Spleen (tissue), 11 donors: Measurements from ENCODE around the gene PPP2R3C. TPM values are rescaled to one million over a fixed set of nuclear protein-coding genes. Genes with fewer than 3 reads are reported as not detected.

Experiments
- DNase-seq: peaks from one replicate; pipeline ENCODE4 v3.0.0-alpha.2; 2020
- H3K27ac ChIP-seq, 8 donors: fragments of 200-600 bp; sonication (generic) in 7 of 8; 1 replicate in 4 of 8; 2 replicates in 4 of 8; pipeline versions ENCODE4 v1.5.0 to v1.8.0; 2016 to 2021; ENCODE audit warnings: inconsistent platforms in 4 of 8, mild to moderate bottlenecking in 4 of 8, moderate library complexity in 1 of 8
- H3K27me3 ChIP-seq, 7 donors: fragments of 200-600 bp; sonication (generic) in 6 of 7; replicated peaks in 1 of 7; 1 replicate in 4 of 7; 2 replicates in 3 of 7; pipeline versions ENCODE4 v1.5.0 to v1.8.0; 2016 to 2021; ENCODE audit warnings: inconsistent platforms in 3 of 7, mild to moderate bottlenecking in 1 of 7
- H3K36me3 ChIP-seq, 6 donors: fragments of 200-600 bp; sonication (generic) in 5 of 6; 1 replicate in 4 of 6; 2 replicates in 2 of 6; pipeline versions ENCODE4 v1.5.0 to v1.8.0; 2016 to 2021; ENCODE audit warnings: inconsistent platforms in 2 of 6
- H3K4me1 ChIP-seq, 6 donors: fragments of 200-600 bp; sonication (generic) in 5 of 6; 1 replicate in 3 of 6; 2 replicates in 3 of 6; pipeline versions ENCODE4 v1.5.0 to v1.8.0; 2016 to 2021; ENCODE audit warnings: inconsistent platforms in 3 of 6
- H3K4me3 ChIP-seq, 8 donors: fragments of 200-600 bp; sonication (generic) in 7 of 8; 1 replicate in 4 of 8; 2 replicates in 4 of 8; pipeline versions ENCODE4 v1.5.0 to v1.8.0; 2016 to 2021; ENCODE audit warnings: inconsistent platforms in 4 of 8, mild to moderate bottlenecking in 4 of 8, moderate library complexity in 2 of 8
- H3K9me3 ChIP-seq, 8 donors: fragments of 200-600 bp; sonication (generic) in 7 of 8; 1 replicate in 4 of 8; 2 replicates in 4 of 8; pipeline versions ENCODE4 v1.5.0 to v1.8.0; 2016 to 2021; ENCODE audit warnings: inconsistent platforms in 4 of 8
- CTCF ChIP-seq, 11 experiments: fragments of 200-600 bp in 7 of 11; fragments of 450-650 bp in 4 of 11; sonication (generic) in 4 of 11; IDR thresholded peaks in 8 of 11; conservative IDR thresholded peaks in 3 of 11; 1 replicate in 7 of 11; 2 replicates in 4 of 11; pipeline versions ENCODE4 v1.4.0 to v1.8.0; 2016 to 2021; ENCODE audit warnings: antibody characterized with exemption in 11 of 11, inconsistent platforms in 4 of 11, mild to moderate bottlenecking in 1 of 11
- POLR2A ChIP-seq, 3 donors: fragments of 450-650 bp; IDR thresholded peaks; one replicate each; pipeline ENCODE4 v1.5.1; 2017; ENCODE audit warnings: antibody characterized with exemption in 3 of 3, mild to moderate bottlenecking in 1 of 3
- POLR2AphosphoS5 ChIP-seq, 3 donors: sonication (generic); formaldehyde crosslinking; IDR thresholded peaks; one replicate each; pipeline ENCODE4 v1.5.1; 2017; ENCODE audit warnings: antibody characterized with exemption in 3 of 3
- WGBS, 5 donors: extraction: QIAGEN DNeasy Blood & Tissue Kit in 3 of 5; methylation state at CpG; one replicate each; pipeline versions ENCODE4 v1.1.5 to v1.1.7; 2013 to 2018; 5-methylcytosine and 5-hydroxymethylcytosine counted together
- intact Hi-C: fragments of 100-400 bp; cut with DNase I; formaldehyde crosslinking; loops from one replicate; pipeline ENCODE4 v1.15.0; 2023; ENCODE audit warnings: low total_unique reads
- polyA plus RNA-seq, 3 donors: library from polyadenylated mRNA; stranded (reverse); fragments of 200-250 nt; gene quantifications; one replicate each; pipeline ENCODE4 v1.2.1, GENCODE V29; 2013
- total RNA-seq, 7 donors: library from RNA; depleted of rRNA in 3 of 7; stranded (reverse); fragments of >200 nt in 3 of 7; fragmentation: NEBNext Ultra II Directional in 4 of 7; extraction: Animal tissue kit (Norgen Biotek cat#: 25700) in 4 of 7; gene quantifications; one replicate each; pipeline versions ENCODE4 v1.1.0 to v1.2.1, GENCODE V29; 2016 to 2021
- donor health status: healthy with polysubstance abuse.
- donor health status: DM: no; HTN: no; CAD: no; lungs with moderate emphysema.
- donor health status: DM: no; HTN: no; CAD: no.
- donor health status: Bipolar disorder and iron deficiency.
- donor health status: healthy.
- donor health status: DM: no; HTN: no; CAD: no.
- donor health status: DM: yes; HTN: yes; CAD: no.

The PPP2R3C gene
- total and polyA plus RNA-seq, 10 donors = 30.4 to 46.2 (median 36.9) TPM

- H3K4me1 ChIP-seq = no peaks in the 10 kb centered on the region
- DNase-seq = no peak
- no peak overlapping the region for H3K4me3 ChIP-seq
- no peaks in the 10 kb centered on the region for H3K27me3 ChIP-seq
- no peaks in the 10 kb centered on the region for H3K9me3 ChIP-seq
- H3K27ac ChIP-seq = no peak overlapping the region
- TF ChIP-seq POLR2A (IDR thresholded peaks at IDR 0.05) = no peak
- no peak for TF ChIP-seq POLR2AphosphoS5 (IDR thresholded peaks at IDR 0.05)
- no peak for TF ChIP-seq CTCF (IDR thresholded peaks at IDR 0.05 in 8 of 11, conservative IDR thresholded peaks at IDR 0.05 in 3 of 11)
- intact Hi-C loops = no loop called here
- H3K36me3 ChIP-seq = peaks cover 3 to 100% (median 97%) of the 10 kb centered on the region in 6 donors
- 91 to 100% (median 97%) methylated on average over 2 of the region's 2 CpGs for WGBS, 5 donors
These were observed 33.3 kb downstream of the PPP2R3C start for GRCh38 chr14:35088514-35088913.

GRCh38 chr14:35085441-35085840 is 36.3 kb downstream of the PPP2R3C start:
- no peak overlapping the region for H3K27ac ChIP-seq
- H3K27me3 ChIP-seq = no peaks in the 10 kb centered on the region
- 90 to 95% (median 92%) methylated on average over 2 of the region's 2 CpGs for WGBS, 5 donors
- no peak overlapping the region for H3K4me3 ChIP-seq
- no peak for DNase-seq
- no peaks in the 10 kb centered on the region for H3K4me1 ChIP-seq
- no peaks in the 10 kb centered on the region for H3K9me3 ChIP-seq
- H3K36me3 ChIP-seq = peaks cover 7 to 100% (median 84%) of the 10 kb centered on the region in 6 donors
- intact Hi-C loops = no loop called here
- TF ChIP-seq POLR2AphosphoS5 (IDR thresholded peaks at IDR 0.05) = no peak
- TF ChIP-seq POLR2A (IDR thresholded peaks at IDR 0.05) = no peak
- no peak for TF ChIP-seq CTCF (IDR thresholded peaks at IDR 0.05 in 8 of 11, conservative IDR thresholded peaks at IDR 0.05 in 3 of 11)

- TF ChIP-seq CTCF (IDR thresholded peaks at IDR 0.05 in 8 of 11, conservative IDR thresholded peaks at IDR 0.05 in 3 of 11) (no peak), POLR2AphosphoS5 (IDR thresholded peaks at IDR 0.05) (no peak), POLR2A (IDR thresholded peaks at IDR 0.05) (no peak)
- peaks cover 7 to 100% (median 74%) of the 10 kb centered on the region in 6 donors for H3K36me3 ChIP-seq
- WGBS, 5 donors = 92 to 99% (median 94%) methylated on average over 8 of the region's 8 CpGs
These were observed 38.1 kb downstream of the PPP2R3C start for GRCh38 chr14:35083530-35084150.

GRCh38 chr14:35079742-35080141 is 42.0 kb downstream of the PPP2R3C start:
- H3K9me3 ChIP-seq = no peaks in the 10 kb centered on the region
- no peak overlapping the region for H3K4me3 ChIP-seq
- TF ChIP-seq CTCF (IDR thresholded peaks at IDR 0.05 in 8 of 11, conservative IDR thresholded peaks at IDR 0.05 in 3 of 11) = no peak
- no peak for TF ChIP-seq POLR2A (IDR thresholded peaks at IDR 0.05)
- TF ChIP-seq POLR2AphosphoS5 (IDR thresholded peaks at IDR 0.05) = no peak
- peaks cover 7 to 86% (median 45%) of the 10 kb centered on the region in 6 donors for H3K36me3 ChIP-seq
- H3K4me1 ChIP-seq = no peaks in the 10 kb centered on the region
- WGBS, 5 donors = 80 to 100% (median 92%) methylated on average over 1 of the region's 1 CpG
- H3K27ac ChIP-seq = no peak overlapping the region
- DNase-seq = no peak
- intact Hi-C loops = no loop called here
- H3K27me3 ChIP-seq = no peaks in the 10 kb centered on the region

More at GRCh38 chr14:35083530-35084150, 38.1 kb downstream of the PPP2R3C start:
- no peaks in the 10 kb centered on the region for H3K4me1 ChIP-seq
- H3K9me3 ChIP-seq = no peaks in the 10 kb centered on the region
- intact Hi-C loops = no loop called here
- no peak for DNase-seq
- H3K27me3 ChIP-seq = no peaks in the 10 kb centered on the region
- H3K27ac ChIP-seq = no peak overlapping the region
- H3K4me3 ChIP-seq = no peak overlapping the region
